GM12892 (cell line): ENCODE measurements around the gene SRP9.

Experiments
- POLR2A ChIP-seq: IDR thresholded peaks from 2 replicates; pipeline ENCODE4 v1.6.1; 2011; ENCODE audit warnings: low read depth, low read length, control low read depth
- TAF1 ChIP-seq: IDR thresholded peaks from 2 replicates; pipeline ENCODE4 v1.6.1; 2011; ENCODE audit warnings: low read depth, mild to moderate bottlenecking, control low read depth, low read length, borderline replicate concordance

DNA sequence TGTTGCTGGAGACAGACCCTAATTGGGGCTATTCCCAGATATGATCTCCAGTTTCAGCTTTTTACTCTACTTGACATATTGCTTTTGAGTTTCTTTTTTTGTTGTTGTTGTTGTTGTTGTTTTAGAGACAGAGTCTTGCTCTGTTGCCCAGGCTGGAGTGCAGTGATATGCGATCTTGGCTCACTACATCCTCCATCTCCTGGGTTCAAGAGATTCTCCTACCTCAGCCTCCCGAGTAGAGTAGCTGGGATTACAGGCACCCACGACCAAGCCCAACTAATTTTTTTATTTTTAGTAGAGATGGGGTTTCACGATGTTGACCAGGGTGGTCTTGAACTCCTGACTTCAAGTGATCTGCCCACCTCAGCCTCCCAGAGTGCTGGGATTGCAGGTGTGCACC, 1.3 kb upstream of the SRP9 start:
- TF ChIP-seq TAF1 (no peak), POLR2A (no peak)
